H1 (cell line): ENCODE data around the gene PUDP. TPM values are rescaled to one million over a fixed set of nuclear protein-coding genes. Genes with fewer than 3 reads are reported as not detected.

Experiments used
- CTCF ChIA-PET: fragments of 300-600 bp; sonication (Branson Sonifier 250); formaldehyde crosslinking; loops from one replicate; lab custom pipeline; 2021; ENCODE audit not compliant: partially characterized antibody; lab: Charles Lee
- POLR2A ChIA-PET: fragments of 300-600 bp; sonication (Branson Sonifier 250); formaldehyde crosslinking; loops from one replicate; lab custom pipeline; 2021; ENCODE audit warnings: inconsistent platforms; ENCODE audit not compliant: partially characterized antibody; lab: Charles Lee
- DNase-seq, 2 experiments: peaks; one replicate each; pipeline versions ENCODE4 v3.0.0 to v3.0.0-alpha.2; 2010 to 2022; ENCODE audit warnings: low spot score in 2 of 2, low read depth in 1 of 2, mixed read lengths in 1 of 2
- FAIRE-seq: peaks from 2 replicates; lab custom pipeline; 2011; peaks lifted over from hg19 to GRCh38; lab: Jason Lieb, UNC
- H2AFZ ChIP-seq: 2 replicates; pipeline ENCODE4 v1.8.1; 2012; ENCODE audit warnings: low read length, inconsistent platforms
- H2AK5ac ChIP-seq: 2 replicates; pipeline ENCODE4 v1.6.1; 2013; ENCODE audit warnings: low read depth, low read length
- H2BK120ac ChIP-seq: replicated peaks from 2 replicates; pipeline ENCODE3; 2013; ENCODE audit warnings: low read depth, low read length, inconsistent platforms
- H2BK12ac ChIP-seq: 2 replicates; pipeline ENCODE4 v1.6.1; 2013; ENCODE audit warnings: low read depth, low read length
- H2BK15ac ChIP-seq: 2 replicates; pipeline ENCODE4 v1.6.1; 2013; ENCODE audit warnings: low read length
- H2BK20ac ChIP-seq: 2 replicates; pipeline ENCODE4 v1.6.1; 2013; ENCODE audit warnings: low read length
- H2BK5ac ChIP-seq: 2 replicates; pipeline ENCODE4 v1.6.1; 2013; ENCODE audit warnings: low read depth, low read length
- H3K14ac ChIP-seq: 2 replicates; pipeline ENCODE4 v1.6.1; 2013; ENCODE audit warnings: inconsistent platforms; ENCODE audit not compliant: insufficient read length
- H3K18ac ChIP-seq: 2 replicates; pipeline ENCODE4 v1.6.1; 2013; ENCODE audit warnings: low read length; ENCODE audit errors: extremely low read depth
- H3K23ac ChIP-seq: 2 replicates; pipeline ENCODE4 v1.6.1; 2013; ENCODE audit warnings: inconsistent platforms; ENCODE audit not compliant: insufficient read length
- H3K23me2 ChIP-seq: 2 replicates; pipeline ENCODE4 v1.6.1; 2013; ENCODE audit warnings: low read depth, low read length
- H3K27ac ChIP-seq: 2 replicates; pipeline ENCODE4 v1.6.1; 2011; ENCODE audit warnings: low read depth, low read length, inconsistent platforms
- H3K27me3 ChIP-seq, 4 experiments: replicated peaks in 1 of 4; 1 replicate in 1 of 4; 2 replicates in 3 of 4; pipeline versions ENCODE4 v1.6.1 to v1.8.1; 2011 to 2013; ENCODE audit warnings: low read length in 3 of 4, mild to moderate bottlenecking in 3 of 4, inconsistent platforms in 2 of 4, mixed read lengths in 2 of 4, moderate library complexity in 1 of 4; ENCODE audit not compliant: control insufficient read depth in 3 of 4, insufficient read depth in 3 of 4; ENCODE audit errors: extremely low read depth in 1 of 4
- H3K36me3 ChIP-seq, 4 experiments: 2 replicates each; pipeline versions ENCODE4 v1.6.1 to v1.8.1; 2011 to 2013; ENCODE audit warnings: mild to moderate bottlenecking in 4 of 4, low read length in 3 of 4, moderate library complexity in 2 of 4, control low read depth in 1 of 4, inconsistent platforms in 1 of 4; ENCODE audit not compliant: insufficient read depth in 4 of 4, control insufficient read depth in 2 of 4
- H3K4ac ChIP-seq: replicated peaks from 2 replicates; pipeline ENCODE3; 2013; ENCODE audit warnings: low read length, low read depth, mixed read lengths, inconsistent platforms; ENCODE audit not compliant: insufficient read length
- H3K4me1 ChIP-seq, 4 experiments: replicated peaks in 1 of 4; 1 replicate in 1 of 4; 2 replicates in 3 of 4; pipeline versions ENCODE4 v1.6.1 to v1.8.1; 2011 to 2013; ENCODE audit warnings: low read length in 3 of 4, inconsistent platforms in 2 of 4, mixed read lengths in 1 of 4; ENCODE audit not compliant: insufficient read depth in 4 of 4, control insufficient read depth in 3 of 4
- H3K4me2 ChIP-seq, 2 experiments: 2 replicates each; pipeline versions ENCODE4 v1.6.1 to v1.8.1; 2011 to 2013; ENCODE audit warnings: low read depth in 2 of 2, low read length in 2 of 2, control low read depth in 1 of 2, inconsistent platforms in 1 of 2, mild to moderate bottlenecking in 1 of 2; ENCODE audit not compliant: insufficient read depth in 1 of 2
- H3K4me3 ChIP-seq, 4 experiments: fragments of 200-600, 300-600 bp in 1 of 4; sonication (generic), shearing (Covaris generic), sonication (Bioruptor Twin) in 1 of 4; 2 replicates each; pipeline versions ENCODE4 v1.5.1 to v1.8.1; 2011 to 2016; ENCODE audit warnings: low read length in 4 of 4, low read depth in 3 of 4, control low read depth in 2 of 4, inconsistent platforms in 2 of 4, mild to moderate bottlenecking in 2 of 4, mixed read lengths in 1 of 4, moderate library complexity in 1 of 4; ENCODE audit not compliant: insufficient read depth in 2 of 4; ENCODE audit errors: extremely low read depth in 1 of 4
- H3K56ac ChIP-seq: replicated peaks from 2 replicates; pipeline ENCODE3; 2013; ENCODE audit warnings: low read depth, mild to moderate bottlenecking, mixed read lengths, low read length, inconsistent platforms; ENCODE audit not compliant: insufficient read length
- H3K79me1 ChIP-seq: 2 replicates; pipeline ENCODE4 v1.6.1; 2013; ENCODE audit warnings: low read depth, low read length, control low read depth
- H3K79me2 ChIP-seq, 2 experiments: 2 replicates each; pipeline versions ENCODE4 v1.6.1 to v1.8.1; 2012 to 2013; ENCODE audit warnings: low read length in 2 of 2, mild to moderate bottlenecking in 2 of 2, inconsistent platforms in 1 of 2; ENCODE audit not compliant: insufficient read depth in 2 of 2, control insufficient read depth in 1 of 2
- H3K9ac ChIP-seq, 4 experiments: replicated peaks in 1 of 4; 1 replicate in 1 of 4; 2 replicates in 3 of 4; pipeline versions ENCODE4 v1.6.1 to v1.8.1; 2011 to 2013; ENCODE audit warnings: low read depth in 3 of 4, low read length in 3 of 4, control low read depth in 2 of 4, mild to moderate bottlenecking in 2 of 4, moderate library complexity in 2 of 4, inconsistent platforms in 1 of 4; ENCODE audit errors: extremely low read depth in 1 of 4
- H3K9me3 ChIP-seq, 2 experiments: 2 replicates each; pipeline versions ENCODE4 v1.6.1 to v1.8.1; 2012 to 2013; ENCODE audit warnings: mild to moderate bottlenecking in 2 of 2, moderate library complexity in 2 of 2, control low read depth in 1 of 2, inconsistent platforms in 1 of 2, low read depth in 1 of 2, low read length in 1 of 2, mixed read lengths in 1 of 2; ENCODE audit not compliant: insufficient read depth in 2 of 2
- H4K20me1 ChIP-seq, 2 experiments: replicated peaks in 1 of 2; 2 replicates each; pipeline versions ENCODE3 to v1.8.1; 2011 to 2013; ENCODE audit warnings: inconsistent platforms in 2 of 2, low read length in 2 of 2, mild to moderate bottlenecking in 1 of 2; ENCODE audit not compliant: insufficient read depth in 2 of 2, control insufficient read depth in 1 of 2
- H4K5ac ChIP-seq: 2 replicates; pipeline ENCODE4 v1.6.1; 2013; ENCODE audit warnings: low read length, low read depth, mixed read lengths, inconsistent platforms; ENCODE audit not compliant: insufficient read length
- H4K8ac ChIP-seq: 2 replicates; pipeline ENCODE4 v1.8.0; 2013; ENCODE audit warnings: mild to moderate bottlenecking, moderate library complexity, low read length, inconsistent platforms; ENCODE audit not compliant: insufficient read depth; ENCODE audit errors: extremely low read depth
- H4K91ac ChIP-seq: replicated peaks from 2 replicates; pipeline ENCODE3; 2013; ENCODE audit warnings: low read length, mixed read lengths, inconsistent platforms; ENCODE audit not compliant: insufficient read length
- BACH1 ChIP-seq: IDR thresholded peaks from 2 replicates; pipeline ENCODE4 v1.6.1; 2012; ENCODE audit warnings: low read length, improper control_type of control experiment
- BRCA1 ChIP-seq: IDR thresholded peaks from 2 replicates; pipeline ENCODE4 v1.6.1; 2012; ENCODE audit warnings: low read depth, low read length, improper control_type of control experiment
- CTBP2 ChIP-seq: IDR thresholded peaks from 2 replicates; pipeline ENCODE4 v1.7.0; 2011; ENCODE audit warnings: borderline replicate concordance, mild to moderate bottlenecking, moderate library complexity, mixed read lengths, low read length; ENCODE audit not compliant: insufficient read depth, insufficient read length
- WGBS, 2 experiments: shearing (Covaris generic) in 1 of 2; methylation state at CpG; one replicate each; pipeline versions ENCODE4 v1.1.6 to v1.1.7; 2013 to 2015; ENCODE audit warnings: low lambda C conversion rate in 2 of 2, mixed read lengths in 2 of 2, inconsistent platforms in 1 of 2, low coverage in 1 of 2, missing lambda C conversion rate in 1 of 2; ENCODE audit not compliant: insufficient replicate concordance in 2 of 2, insufficient coverage in 1 of 2, insufficient read length in 1 of 2; ENCODE audit errors: extremely low coverage in 1 of 2, missing lambda C conversion rate in 1 of 2; 5-methylcytosine and 5-hydroxymethylcytosine counted together
- polyA plus RNA-seq, 7 experiments: library from polyadenylated mRNA; depleted of rRNA in 3 of 7; stranded (reverse) in 5 of 7; unstranded in 2 of 7; fragments of >200 nt in 5 of 7; fragments of 200-250 nt in 2 of 7; gene quantifications; 1 replicate in 5 of 7; 2 replicates in 1 of 7; 4 replicates in 1 of 7; pipeline versions ENCODE4 v1.2.1 to v1.2.3, GENCODE V29; 2011 to 2013; ENCODE audit warnings: missing spikeins in 2 of 7, mixed read lengths in 2 of 7
- total RNA-seq: library from RNA; stranded (reverse); fragmentation: NEBNext Ultra II Directional; extraction: Animal tissue kit (Norgen Biotek cat#: 25700); gene quantifications from 2 replicates; pipeline ENCODE4 v1.2.1, GENCODE V29; 2021

Gene PUDP
- total and polyA plus RNA-seq, 2 of the 8 experiments (the other 6 are each of a cell fraction or from before 2014, with no cell fraction given), result 27.2 to 30.2 TPM

GRCh38 chrX:7082556-7082955 is 65.4 kb downstream of the PUDP start:
- no peak overlapping the region for H2BK20ac ChIP-seq
- no peaks in the 10 kb centered on the region for H3K4me1 ChIP-seq
- no peak overlapping the region for H3K4me3 ChIP-seq
- no peak overlapping the region for H2BK12ac ChIP-seq
- FAIRE-seq, result no peak
- no peaks in the 10 kb centered on the region for H3K9me3 ChIP-seq
- no peaks in the 10 kb centered on the region for H3K23me2 ChIP-seq
- no peak overlapping the region for H4K5ac ChIP-seq
- no peak overlapping the region for H3K56ac ChIP-seq
- H3K27me3 ChIP-seq, result no peaks in the 10 kb centered on the region
- no peaks in the 10 kb centered on the region for H4K20me1 ChIP-seq
- no peak overlapping the region for H2BK5ac ChIP-seq
- ChIA-PET CTCF (no interaction called here), POLR2A (no interaction called here)
- no peak overlapping the region for H3K27ac ChIP-seq
- H2AK5ac ChIP-seq, result no peak overlapping the region
- 75% methylated on average over 4 of the region's 5 CpGs; no CpG with 5 or more reads in 1 of the 2 experiments for WGBS, 2 experiments
- no peaks in the 10 kb centered on the region for H3K79me1 ChIP-seq
- no peaks in the 10 kb centered on the region for H3K79me2 ChIP-seq
- DNase-seq, result no peak
- no peak overlapping the region for H3K23ac ChIP-seq
- TF ChIP-seq CTBP2, result no peak
- no peak for TF ChIP-seq BACH1
- TF ChIP-seq BRCA1, result no peak
- no peak overlapping the region for H3K9ac ChIP-seq
- H3K14ac ChIP-seq, result no peak overlapping the region
- no peak overlapping the region for H3K18ac ChIP-seq
- H3K4me2 ChIP-seq, result no peak overlapping the region
- H2BK120ac ChIP-seq, result no peak overlapping the region
- H2AFZ ChIP-seq, result no peak overlapping the region
- no peak overlapping the region for H4K91ac ChIP-seq
- H2BK15ac ChIP-seq, result no peak overlapping the region
- no peak overlapping the region for H3K4ac ChIP-seq
- no peak overlapping the region for H4K8ac ChIP-seq
- H3K36me3 ChIP-seq, result no peaks in the 10 kb centered on the region
